Stimulated activated CD8-positive, alpha-beta memory T cell treated with anti-CD3 and anti-CD28 coated beads, Interleukin-7, amount 100 ng/mL, for 48 hours (primary cell): ENCODE data around the gene RNF13.
"Not testable (repeated sequence)": the region's sequence is repeated elsewhere in the genome, so short reads cannot be mapped to it uniquely, and the experiment has no call there.

ENCODE experiments used
- DNase-seq, 2 donors: peaks; one replicate each; pipeline ENCODE4 v3.0.0-alpha.2; 2020; ENCODE audit warnings: low read depth in 1 of 2; ENCODE audit errors: extremely low read depth in 1 of 2

Gene RNF13

GRCh38 chr3:149838491-149838890, 25.5 kb downstream of the RNF13 start:
- not testable (repeated sequence) for DNase-seq

- not testable (repeated sequence) for DNase-seq
Measured at GRCh38 chr3:149839469-149839868, 26.5 kb downstream of the RNF13 start.

- DNase-seq, result no peak
Measured at GRCh38 chr3:149839896-149840295, 26.9 kb downstream of the RNF13 start.

GRCh38 chr3:149843502-149843901, 30.5 kb downstream of the RNF13 start:
- no peak for DNase-seq

- no peak for DNase-seq
Measured at GRCh38 chr3:149844091-149844490, 31.1 kb downstream of the RNF13 start.

GRCh38 chr3:149845570-149846244, 32.7 kb downstream of the RNF13 start:
- DNase-seq, result no peak

- DNase-seq, result no peak
Measured at GRCh38 chr3:149848238-149848637, 35.2 kb downstream of the RNF13 start.

- DNase-seq, result no peak
Measured at GRCh38 chr3:149848688-149849087, 35.7 kb downstream of the RNF13 start.

GRCh38 chr3:149850787-149851584, 38.0 kb downstream of the RNF13 start:
- DNase-seq, result no peak

GRCh38 chr3:149858911-149859310, 45.9 kb downstream of the RNF13 start:
- no peak for DNase-seq

GRCh38 chr3:149860881-149861280, 47.9 kb downstream of the RNF13 start:
- DNase-seq, result no peak

- DNase-seq, result no peak
Measured at GRCh38 chr3:149867563-149867962, 54.5 kb downstream of the RNF13 start.

GRCh38 chr3:149871855-149872254, 58.8 kb downstream of the RNF13 start:
- DNase-seq, result no peak

- DNase-seq, result no peak
Measured at GRCh38 chr3:149872589-149872988, 59.6 kb downstream of the RNF13 start.

GRCh38 chr3:149877668-149878067, 64.7 kb downstream of the RNF13 start:
- no peak for DNase-seq

GRCh38 chr3:149879872-149880271, 66.9 kb downstream of the RNF13 start:
- DNase-seq, result no peak

GRCh38 chr3:149881879-149882278, 68.9 kb downstream of the RNF13 start:
- no peak for DNase-seq

- DNase-seq, result no peak
Measured at GRCh38 chr3:149883134-149883533, 70.1 kb downstream of the RNF13 start.

- DNase-seq, result not testable (repeated sequence)
Measured at GRCh38 chr3:149883860-149884259, 70.8 kb downstream of the RNF13 start.

GRCh38 chr3:149884848-149885247, 71.8 kb downstream of the RNF13 start:
- DNase-seq, result not testable (repeated sequence)

GRCh38 chr3:149886957-149887356, 73.9 kb downstream of the RNF13 start:
- DNase-seq, result no peak

GRCh38 chr3:149891621-149892020, 78.6 kb downstream of the RNF13 start:
- no peak for DNase-seq
